K562 (cell line): ENCODE data around the gene AMBRA1. TPM values are rescaled to one million over a fixed set of nuclear protein-coding genes. Genes with fewer than 3 reads are reported as not detected.

Source experiments
- DIDO1 ChIP-seq: fragments of 450-650 bp; IDR thresholded peaks from 2 replicates; pipeline ENCODE4 v1.6.1; 2016; ENCODE audit warnings: low read depth, missing biosample characterization, missing genetic modification characterization
- ESRRB ChIP-seq: fragments of 250-450 bp; sonication (Bioruptor Pico); IDR thresholded peaks from 2 replicates; pipeline ENCODE4 v1.5.0; 2020; ENCODE audit warnings: mild to moderate bottlenecking, moderate library complexity, borderline replicate concordance
- KDM4B ChIP-seq, 2 experiments: fragments of 450-650 bp in 1 of 2; sonication (generic) in 1 of 2; IDR thresholded peaks; 2 replicates each; pipeline ENCODE4 v1.6.1; 2016 to 2017; ENCODE audit warnings: borderline replicate concordance in 2 of 2, antibody characterized with exemption in 1 of 2, low read depth in 1 of 2, mild to moderate bottlenecking in 1 of 2
- MTA2 ChIP-seq: fragments of 450-650 bp; IDR thresholded peaks from 2 replicates; pipeline ENCODE4 v1.6.1; 2016; ENCODE audit warnings: low read depth
- SAFB ChIP-seq: fragments of 200-400 bp; formaldehyde crosslinking; IDR thresholded peaks from 2 replicates; pipeline ENCODE4 v1.6.1; 2017; ENCODE audit warnings: low read depth, low read length, borderline replicate concordance
- YY1 ChIP-seq, 3 experiments: IDR thresholded peaks; 2 replicates each; pipeline ENCODE4 v1.6.1; 2011; ENCODE audit warnings: low read length in 2 of 3, mild to moderate bottlenecking in 2 of 3, moderate library complexity in 2 of 3, borderline replicate concordance in 1 of 3, control low read depth in 1 of 3, low read depth in 1 of 3; ENCODE audit not compliant: insufficient read depth in 3 of 3, insufficient replicate concordance in 2 of 3, control insufficient read depth in 1 of 3, insufficient read length in 1 of 3; ENCODE audit errors: extremely low read depth in 1 of 3
- polyA plus RNA-seq, 8 experiments: library from polyadenylated mRNA; depleted of rRNA in 4 of 8; stranded (reverse) in 5 of 8; unstranded in 3 of 8; fragments of >200 nt; fragmentation: Nextera tagmentation in 2 of 8; fragmentation: Illumina TruSeq in 1 of 8; extraction: Ambion mirVana in 2 of 8; extraction: Trizol in 1 of 8; gene quantifications; 2 replicates each; pipeline versions ENCODE4 v1.2.1 to v1.2.3, GENCODE V29; 2011 to 2014; ENCODE audit warnings: inconsistent platforms in 1 of 8, missing spikeins in 1 of 8
- total RNA-seq, 7 experiments: library from RNA; depleted of rRNA in 6 of 7; stranded (reverse); fragments of >200 nt in 6 of 7; fragmentation: Illumina TruSeq in 2 of 7; extraction: Trizol in 2 of 7; gene quantifications; 2 replicates each; pipeline versions ENCODE4 v1.2.1 to v1.2.3, GENCODE V29; 2011 to 2021; ENCODE audit warnings: low replicate concordance in 1 of 7
- TF ChIP-seq, protein P1 (sequence below), 2 experiments: IDR thresholded peaks; 2 replicates each; pipeline ENCODE4 v1.6.1; 2011; ENCODE audit warnings: borderline replicate concordance in 1 of 2, control low read depth in 1 of 2, low read depth in 1 of 2, low read length in 1 of 2, mild to moderate bottlenecking in 1 of 2, mixed read lengths in 1 of 2, moderate library complexity in 1 of 2; ENCODE audit not compliant: insufficient read depth in 1 of 2, insufficient read length in 1 of 2, poor library complexity in 1 of 2, severe bottlenecking in 1 of 2; ENCODE audit errors: extremely low read depth in 1 of 2
- TF ChIP-seq, protein P2 (sequence below): fragments of 450-650 bp; IDR thresholded peaks from 2 replicates; pipeline ENCODE4 v1.6.1; 2016
- TF ChIP-seq, protein P3 (sequence below): fragments of 450-650 bp; formaldehyde crosslinking; IDR thresholded peaks from 2 replicates; pipeline ENCODE4 v1.4.0; 2022; ENCODE audit warnings: missing genetic modification characterization
- TF ChIP-seq, protein P4 (sequence below), 3 experiments: fragments of 200-800 bp in 1 of 3; sonication (Bioruptor generic) in 1 of 3; sonication (generic) in 1 of 3; formaldehyde crosslinking in 1 of 3; IDR thresholded peaks; 2 replicates each; pipeline versions ENCODE4 v1.6.1 to v1.8.0; 2016 to 2022; ENCODE audit warnings: mild to moderate bottlenecking in 2 of 3, missing compliant biosample characterization in 2 of 3, missing genetic modification characterization in 2 of 3, missing genetic modification reagents in 1 of 3
- TF ChIP-seq, protein P5 (sequence below): fragments of 450-650 bp; IDR thresholded peaks from 2 replicates; pipeline ENCODE4 v1.6.1; 2016; ENCODE audit warnings: borderline replicate concordance

The AMBRA1 gene
- total and polyA plus RNA-seq, 9 of the 15 experiments (the other 6 are each of a cell fraction or from before 2014, with no cell fraction given) = 0.15 to 24.5 (median 13.0) TPM

DNA sequence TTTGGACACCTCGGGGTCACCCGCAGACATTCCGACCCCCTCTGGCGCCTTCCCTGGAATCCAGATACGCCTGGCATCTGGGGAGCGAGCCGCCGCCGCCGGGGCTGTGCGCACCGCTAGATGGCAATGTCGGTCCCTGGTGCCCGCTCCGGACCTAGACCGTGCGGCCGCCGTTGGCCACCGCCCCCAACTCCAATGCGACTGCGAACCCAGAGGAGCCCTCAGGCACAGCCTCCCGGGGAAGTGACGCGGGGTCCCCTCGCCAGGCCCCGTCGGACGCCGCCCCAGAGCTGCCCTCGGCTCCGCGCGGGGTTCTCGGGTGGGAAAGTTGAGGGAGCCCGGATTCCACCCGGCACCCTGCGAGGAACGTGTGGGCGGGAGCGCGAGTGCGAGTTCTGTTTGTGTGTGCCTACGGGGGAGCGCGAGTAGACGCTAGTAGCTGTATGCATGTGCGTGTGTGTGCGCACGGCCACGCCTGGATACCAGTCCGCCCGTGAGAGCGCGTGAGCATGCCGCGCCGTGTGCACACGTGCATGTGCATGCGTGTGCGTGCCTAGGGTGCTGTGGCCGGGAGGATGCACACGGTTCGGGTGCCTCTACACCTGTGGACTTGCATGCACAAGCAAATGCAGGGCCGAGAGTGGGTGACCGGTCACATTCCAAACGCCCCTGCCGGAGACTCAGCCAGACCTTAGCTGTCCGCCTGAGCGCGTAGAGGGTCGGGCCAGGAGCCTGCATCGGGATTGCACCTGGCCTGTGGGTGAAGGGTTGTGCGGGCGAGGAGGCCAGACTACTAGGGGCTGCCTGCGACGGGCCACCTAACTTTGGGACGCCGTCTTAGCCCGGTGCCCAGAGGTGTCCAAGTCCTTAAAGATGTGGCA lies 204.1 kb downstream of the AMBRA1 start (continued):
- 0 out of 4 replicates have a peak, but pooled peaks of 1 of the 2 experiments have one; percentile 36 for TF ChIP-seq KDM4B (IDR thresholded peaks at IDR 0.05; ENCODE audit: borderline replicate concordance in 2 of 2, low read depth in 1 of 2)
- TF ChIP-seq, protein P1, sequence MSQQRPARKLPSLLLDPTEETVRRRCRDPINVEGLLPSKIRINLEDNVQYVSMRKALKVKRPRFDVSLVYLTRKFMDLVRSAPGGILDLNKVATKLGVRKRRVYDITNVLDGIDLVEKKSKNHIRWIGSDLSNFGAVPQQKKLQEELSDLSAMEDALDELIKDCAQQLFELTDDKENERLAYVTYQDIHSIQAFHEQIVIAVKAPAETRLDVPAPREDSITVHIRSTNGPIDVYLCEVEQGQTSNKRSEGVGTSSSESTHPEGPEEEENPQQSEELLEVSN (IDR thresholded peaks at IDR 0.05; ENCODE audit: borderline replicate concordance in 1 of 2, extremely low read depth in 1 of 2, insufficient read depth in 1 of 2, insufficient read length in 1 of 2, low read depth in 1 of 2, low read length in 1 of 2, poor library complexity in 1 of 2, severe bottlenecking in 1 of 2) = peak in 1 of 2 experiments; percentile 37
- no peak for TF ChIP-seq DIDO1 (tag)
- no peak for TF ChIP-seq ESRRB (CRISPR knock-in tag)
- TF ChIP-seq, protein P2, sequence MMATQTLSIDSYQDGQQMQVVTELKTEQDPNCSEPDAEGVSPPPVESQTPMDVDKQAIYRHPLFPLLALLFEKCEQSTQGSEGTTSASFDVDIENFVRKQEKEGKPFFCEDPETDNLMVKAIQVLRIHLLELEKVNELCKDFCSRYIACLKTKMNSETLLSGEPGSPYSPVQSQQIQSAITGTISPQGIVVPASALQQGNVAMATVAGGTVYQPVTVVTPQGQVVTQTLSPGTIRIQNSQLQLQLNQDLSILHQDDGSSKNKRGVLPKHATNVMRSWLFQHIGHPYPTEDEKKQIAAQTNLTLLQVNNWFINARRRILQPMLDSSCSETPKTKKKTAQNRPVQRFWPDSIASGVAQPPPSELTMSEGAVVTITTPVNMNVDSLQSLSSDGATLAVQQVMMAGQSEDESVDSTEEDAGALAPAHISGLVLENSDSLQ = no peak
- TF ChIP-seq, protein P3, sequence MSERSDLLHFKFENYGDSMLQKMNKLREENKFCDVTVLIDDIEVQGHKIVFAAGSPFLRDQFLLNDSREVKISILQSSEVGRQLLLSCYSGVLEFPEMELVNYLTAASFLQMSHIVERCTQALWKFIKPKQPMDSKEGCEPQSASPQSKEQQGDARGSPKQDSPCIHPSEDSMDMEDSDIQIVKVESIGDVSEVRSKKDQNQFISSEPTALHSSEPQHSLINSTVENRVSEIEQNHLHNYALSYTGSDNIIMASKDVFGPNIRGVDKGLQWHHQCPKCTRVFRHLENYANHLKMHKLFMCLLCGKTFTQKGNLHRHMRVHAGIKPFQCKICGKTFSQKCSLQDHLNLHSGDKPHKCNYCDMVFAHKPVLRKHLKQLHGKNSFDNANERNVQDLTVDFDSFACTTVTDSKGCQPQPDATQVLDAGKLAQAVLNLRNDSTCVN = no peak
- TF ChIP-seq, protein P4, sequence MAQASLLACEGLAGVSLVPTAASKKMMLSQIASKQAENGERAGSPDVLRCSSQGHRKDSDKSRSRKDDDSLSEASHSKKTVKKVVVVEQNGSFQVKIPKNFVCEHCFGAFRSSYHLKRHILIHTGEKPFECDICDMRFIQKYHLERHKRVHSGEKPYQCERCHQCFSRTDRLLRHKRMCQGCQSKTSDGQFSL (CRISPR knock-in tag; IDR thresholded peaks at IDR 0.05) = 0 out of 2 replicates have a peak, but pooled peaks have one; percentile 25
- TF ChIP-seq, protein P4 (tag; IDR thresholded peaks at IDR 0.05) = no peak
- TF ChIP-seq YY1 (IDR thresholded peaks at IDR 0.05; ENCODE audit: borderline replicate concordance in 1 of 3, control insufficient read depth in 1 of 3, extremely low read depth in 1 of 3, insufficient read depth in 3 of 3, insufficient read length in 1 of 3, insufficient replicate concordance in 2 of 3, low read depth in 1 of 3, low read length in 2 of 3) = peak in 1 of 3 experiments; percentile 55
- TF ChIP-seq, protein P5, sequence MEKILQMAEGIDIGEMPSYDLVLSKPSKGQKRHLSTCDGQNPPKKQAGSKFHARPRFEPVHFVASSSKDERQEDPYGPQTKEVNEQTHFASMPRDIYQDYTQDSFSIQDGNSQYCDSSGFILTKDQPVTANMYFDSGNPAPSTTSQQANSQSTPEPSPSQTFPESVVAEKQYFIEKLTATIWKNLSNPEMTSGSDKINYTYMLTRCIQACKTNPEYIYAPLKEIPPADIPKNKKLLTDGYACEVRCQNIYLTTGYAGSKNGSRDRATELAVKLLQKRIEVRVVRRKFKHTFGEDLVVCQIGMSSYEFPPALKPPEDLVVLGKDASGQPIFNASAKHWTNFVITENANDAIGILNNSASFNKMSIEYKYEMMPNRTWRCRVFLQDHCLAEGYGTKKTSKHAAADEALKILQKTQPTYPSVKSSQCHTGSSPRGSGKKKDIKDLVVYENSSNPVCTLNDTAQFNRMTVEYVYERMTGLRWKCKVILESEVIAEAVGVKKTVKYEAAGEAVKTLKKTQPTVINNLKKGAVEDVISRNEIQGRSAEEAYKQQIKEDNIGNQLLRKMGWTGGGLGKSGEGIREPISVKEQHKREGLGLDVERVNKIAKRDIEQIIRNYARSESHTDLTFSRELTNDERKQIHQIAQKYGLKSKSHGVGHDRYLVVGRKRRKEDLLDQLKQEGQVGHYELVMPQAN = peak; percentile 27; the same call in 1 of the 2 replicates
- no peak for TF ChIP-seq MTA2
- peak; percentile 77 for TF ChIP-seq SAFB
